ENCODE results near the gene FABP1.

The FABP1 gene

GRCh38 chr2:88074854-88075292 lies 53.0 kb downstream of the FABP1 start:
- DNase-seq, result no peak

DNA sequence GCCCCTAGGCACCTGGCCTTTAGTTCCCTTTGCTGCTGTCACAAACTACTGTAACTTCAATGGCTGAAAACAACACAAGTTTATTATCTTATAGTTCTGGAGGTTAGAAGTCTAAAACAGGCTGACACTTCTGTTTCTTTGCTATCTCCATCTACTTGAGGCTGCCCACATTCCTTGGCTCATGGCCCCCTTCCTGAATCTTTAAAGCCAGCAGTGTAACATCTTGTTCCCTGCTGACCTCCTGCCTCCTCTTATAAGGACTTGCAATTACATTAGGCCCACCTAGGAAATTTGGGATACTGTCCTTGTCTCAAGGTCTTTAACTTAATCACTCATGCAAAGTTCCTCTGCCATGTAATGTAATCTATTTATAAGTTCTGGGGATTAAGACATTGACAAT lies 53.7 kb downstream of the FABP1 start:
- no peak for DNase-seq
